K562 (cell line): ENCODE results near the gene WASF1. TPM values are rescaled to one million over a fixed set of nuclear protein-coding genes. Genes with fewer than 3 reads are reported as not detected.

Experiments used
- CBFA2T2 ChIP-seq: fragments of 450-650 bp; conservative IDR thresholded peaks from 2 replicates; pipeline ENCODE4 v1.6.1; 2017; ENCODE audit warnings: mild to moderate bottlenecking
- CGGBP1 ChIP-seq: fragments of 250-450 bp; sonication (Bioruptor Pico); IDR thresholded peaks from 2 replicates; pipeline ENCODE4 v1.9.0; 2021; ENCODE audit warnings: mild to moderate bottlenecking
- GATAD2B ChIP-seq: fragments of 450-650 bp; IDR thresholded peaks from 2 replicates; pipeline ENCODE4 v1.6.1; 2017; ENCODE audit warnings: mild to moderate bottlenecking, borderline replicate concordance
- PRMT5 ChIP-seq: sonication (generic); formaldehyde crosslinking; IDR thresholded peaks from 2 replicates; pipeline ENCODE4 v1.5.0; 2020; ENCODE audit warnings: missing genetic modification reagents
- RREB1 ChIP-seq: fragments of 250-450 bp; sonication (Bioruptor Pico); IDR thresholded peaks from 2 replicates; pipeline ENCODE4 v1.4.0; 2020
- SIRT6 ChIP-seq: IDR thresholded peaks from one replicate; pipeline ENCODE4 v1.6.1; 2012; ENCODE audit warnings: low read depth, mild to moderate bottlenecking, control low read depth, inconsistent platforms, low read length, moderate library complexity
- SMARCB1 ChIP-seq: IDR thresholded peaks from 2 replicates; pipeline ENCODE4 v1.6.1; 2011; ENCODE audit warnings: improper control_type of control experiment, low read depth; ENCODE audit not compliant: insufficient read length
- SMARCE1 ChIP-seq: fragments of 450-650 bp; IDR thresholded peaks from 2 replicates; pipeline ENCODE4 v1.7.1; 2016; ENCODE audit warnings: mild to moderate bottlenecking
- ZMIZ1 ChIP-seq, 2 experiments: fragments of 150-350 bp in 1 of 2; IDR thresholded peaks; 2 replicates each; pipeline ENCODE4 v1.6.1; 2012 to 2016; ENCODE audit warnings: low read depth in 2 of 2, low read length in 2 of 2, mild to moderate bottlenecking in 1 of 2, moderate library complexity in 1 of 2
- ZNF253 ChIP-seq: fragments of 250-450 bp; sonication (Bioruptor Pico); conservative IDR thresholded peaks from 2 replicates; pipeline ENCODE4 v1.6.1; 2021; ENCODE audit warnings: mild to moderate bottlenecking
- ZNF696 ChIP-seq: fragments of 250-450 bp; sonication (Bioruptor Pico); conservative IDR thresholded peaks from 2 replicates; pipeline ENCODE4 v1.4.0; 2020; ENCODE audit warnings: mild to moderate bottlenecking, moderate library complexity
- ZZZ3 ChIP-seq: fragments of 450-650 bp; IDR thresholded peaks from 2 replicates; pipeline ENCODE4 v1.6.1; 2016; ENCODE audit warnings: antibody characterized with exemption, mild to moderate bottlenecking, moderate library complexity
- polyA plus RNA-seq, 8 experiments: library from polyadenylated mRNA; depleted of rRNA in 4 of 8; stranded (reverse) in 5 of 8; unstranded in 3 of 8; fragments of >200 nt; fragmentation: Nextera tagmentation in 2 of 8; fragmentation: Illumina TruSeq in 1 of 8; extraction: Ambion mirVana in 2 of 8; extraction: Trizol in 1 of 8; gene quantifications; 2 replicates each; pipeline versions ENCODE4 v1.2.1 to v1.2.3, GENCODE V29; 2011 to 2014; ENCODE audit warnings: inconsistent platforms in 1 of 8, missing spikeins in 1 of 8
- total RNA-seq, 7 experiments: library from RNA; depleted of rRNA in 6 of 7; stranded (reverse); fragments of >200 nt in 6 of 7; fragmentation: Illumina TruSeq in 2 of 7; extraction: Trizol in 2 of 7; gene quantifications; 2 replicates each; pipeline versions ENCODE4 v1.2.1 to v1.2.3, GENCODE V29; 2011 to 2021; ENCODE audit warnings: low replicate concordance in 1 of 7
- TF ChIP-seq, protein P1 (sequence below), 2 experiments: IDR thresholded peaks; 2 replicates each; pipeline ENCODE4 v1.6.1; 2012; ENCODE audit warnings: improper control_type of control experiment in 2 of 2, low read depth in 2 of 2, low read length in 2 of 2, borderline replicate concordance in 1 of 2
- TF ChIP-seq, protein P2 (sequence below): fragments of 250-450 bp; sonication (Bioruptor Pico); IDR thresholded peaks from 2 replicates; pipeline ENCODE4 v1.8.0; 2021; ENCODE audit warnings: moderate library complexity, mild to moderate bottlenecking, inconsistent platforms

The WASF1 gene
- total and polyA plus RNA-seq, 9 of the 15 experiments (the other 6 are each of a cell fraction or from before 2014, with no cell fraction given): 2.1 to 18.2 (median 7.4) TPM

GRCh38 chr6:110180228-110181008, 948 bp upstream of the WASF1 start, which contains the start of gene CDC40 (continued):
- 0 out of 4 replicates have a peak, but pooled peaks of 1 of the 2 experiments have one; percentile 11 for TF ChIP-seq ZMIZ1 (IDR thresholded peaks at IDR 0.05; ENCODE audit: low read depth in 2 of 2, low read length in 2 of 2)
- TF ChIP-seq CBFA2T2: no peak
- no peak for TF ChIP-seq PRMT5 (CRISPR knock-in tag)
- TF ChIP-seq GATAD2B: peak; percentile 62; the same call in 1 of the 2 replicates
- TF ChIP-seq, protein P1, sequence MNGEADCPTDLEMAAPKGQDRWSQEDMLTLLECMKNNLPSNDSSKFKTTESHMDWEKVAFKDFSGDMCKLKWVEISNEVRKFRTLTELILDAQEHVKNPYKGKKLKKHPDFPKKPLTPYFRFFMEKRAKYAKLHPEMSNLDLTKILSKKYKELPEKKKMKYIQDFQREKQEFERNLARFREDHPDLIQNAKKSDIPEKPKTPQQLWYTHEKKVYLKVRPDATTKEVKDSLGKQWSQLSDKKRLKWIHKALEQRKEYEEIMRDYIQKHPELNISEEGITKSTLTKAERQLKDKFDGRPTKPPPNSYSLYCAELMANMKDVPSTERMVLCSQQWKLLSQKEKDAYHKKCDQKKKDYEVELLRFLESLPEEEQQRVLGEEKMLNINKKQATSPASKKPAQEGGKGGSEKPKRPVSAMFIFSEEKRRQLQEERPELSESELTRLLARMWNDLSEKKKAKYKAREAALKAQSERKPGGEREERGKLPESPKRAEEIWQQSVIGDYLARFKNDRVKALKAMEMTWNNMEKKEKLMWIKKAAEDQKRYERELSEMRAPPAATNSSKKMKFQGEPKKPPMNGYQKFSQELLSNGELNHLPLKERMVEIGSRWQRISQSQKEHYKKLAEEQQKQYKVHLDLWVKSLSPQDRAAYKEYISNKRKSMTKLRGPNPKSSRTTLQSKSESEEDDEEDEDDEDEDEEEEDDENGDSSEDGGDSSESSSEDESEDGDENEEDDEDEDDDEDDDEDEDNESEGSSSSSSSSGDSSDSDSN (IDR thresholded peaks at IDR 0.05; ENCODE audit: borderline replicate concordance in 1 of 2, low read depth in 2 of 2, low read length in 2 of 2): no peak
- no peak for TF ChIP-seq RREB1 (CRISPR knock-in tag)
- no peak for TF ChIP-seq ZNF253
- no peak for TF ChIP-seq CGGBP1 (CRISPR knock-in tag)
- TF ChIP-seq SMARCE1: no peak
- TF ChIP-seq ZZZ3: no peak
- TF ChIP-seq, protein P2, sequence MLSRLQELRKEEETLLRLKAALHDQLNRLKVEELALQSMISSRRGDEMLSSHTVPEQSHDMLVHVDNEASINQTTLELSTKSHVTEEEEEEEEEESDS (CRISPR knock-in tag): no peak
- TF ChIP-seq ZNF696 (CRISPR knock-in tag): no peak
- TF ChIP-seq SIRT6: no peak
- TF ChIP-seq SMARCB1: no peak
